Measurements from ENCODE around the gene CACNA1C.

CACNA1C gene

DNA sequence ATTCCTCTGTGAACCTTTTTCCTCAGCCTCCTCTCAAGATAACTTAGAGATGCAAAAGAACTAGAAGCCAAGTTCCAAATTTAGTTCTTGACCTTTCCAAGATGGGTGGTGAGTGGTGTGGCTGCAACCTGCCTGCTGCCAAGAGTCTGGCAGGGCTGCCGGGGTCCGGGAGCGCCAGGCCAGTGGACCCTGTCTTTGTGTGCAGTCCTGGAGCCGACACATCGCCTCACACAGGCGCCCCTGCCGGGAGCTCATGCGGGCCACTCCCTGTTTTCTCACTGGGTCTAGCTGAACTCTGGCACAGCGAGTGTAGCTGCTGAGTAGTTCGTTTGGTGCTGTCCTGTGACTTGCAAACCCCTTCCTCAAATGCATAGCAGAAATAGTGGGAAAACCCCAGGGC is 84.9 kb downstream of the CACNA1C start:
- no peak for DNase-seq (ENCODE audit: low read depth in 3 of 3, low spot score in 1 of 3)

DNA sequence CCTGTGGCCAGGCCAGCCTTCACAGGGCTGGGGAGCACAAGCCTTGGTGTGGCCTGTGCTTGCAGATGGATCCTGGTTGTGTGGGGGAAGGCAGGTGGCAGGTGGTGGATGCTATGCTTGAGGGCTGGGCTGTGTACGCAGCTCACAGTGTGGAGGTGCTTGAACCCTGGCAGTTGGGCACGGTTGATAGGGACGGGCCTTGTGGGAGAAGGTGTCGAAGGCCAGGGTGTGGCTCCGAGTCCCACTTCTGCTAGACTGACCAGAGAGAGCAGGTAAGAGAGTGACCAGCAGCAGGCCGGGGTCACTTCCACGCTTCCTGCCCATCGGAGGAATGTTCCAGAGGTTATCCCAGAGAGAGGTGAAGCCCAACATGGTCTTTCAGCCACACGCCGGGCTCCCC is 85.5 kb downstream of the CACNA1C start:
- DNase-seq (ENCODE audit: low read depth in 3 of 3, low spot score in 1 of 3), result no peak

DNA sequence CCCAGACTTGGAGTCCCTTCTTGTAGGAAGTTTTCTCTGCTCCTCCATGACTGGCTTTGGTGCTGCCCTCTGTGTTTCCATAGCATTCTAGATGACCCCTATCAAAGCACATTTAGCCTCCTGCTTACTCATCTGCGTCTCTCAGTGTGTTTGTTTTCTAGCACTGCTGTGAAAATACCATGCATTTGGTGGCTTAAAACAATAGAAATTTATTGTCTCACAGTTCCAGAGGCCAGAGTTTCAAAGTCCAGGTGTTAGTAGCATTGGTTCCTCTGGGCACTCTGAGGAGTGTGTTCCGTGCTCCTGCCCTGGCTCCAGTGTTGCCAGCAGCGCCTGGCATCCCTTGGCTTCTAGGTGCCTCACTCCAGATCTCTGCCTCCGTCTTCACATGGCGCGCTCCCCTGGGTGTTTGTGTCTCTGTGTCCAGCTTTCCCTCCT is 86.1 kb downstream of the CACNA1C start:
- no peak for DNase-seq (ENCODE audit: low read depth in 3 of 3, low spot score in 1 of 3)

DNA sequence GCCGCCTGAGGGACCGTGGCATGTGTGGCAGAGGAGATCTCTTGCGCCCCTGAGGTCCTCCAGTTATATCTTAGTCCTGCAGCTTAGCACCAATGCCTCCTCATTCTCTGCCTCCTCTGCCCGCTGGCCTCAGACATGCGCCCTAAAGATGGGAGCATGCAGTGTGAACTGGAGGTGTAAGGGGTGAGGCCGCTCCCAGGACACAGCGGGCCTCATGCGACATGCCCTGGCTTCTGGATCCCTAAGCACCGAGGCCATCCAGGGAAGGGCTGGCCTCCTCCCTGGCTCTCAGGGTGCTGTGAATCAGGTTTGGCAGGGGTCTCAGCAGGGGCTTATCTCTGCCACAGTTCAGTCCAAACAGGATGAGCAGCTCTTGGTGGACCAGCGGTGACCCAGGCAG is 86.9 kb downstream of the CACNA1C start:
- DNase-seq (ENCODE audit: low read depth in 3 of 3, low spot score in 1 of 3), result no peak

DNA sequence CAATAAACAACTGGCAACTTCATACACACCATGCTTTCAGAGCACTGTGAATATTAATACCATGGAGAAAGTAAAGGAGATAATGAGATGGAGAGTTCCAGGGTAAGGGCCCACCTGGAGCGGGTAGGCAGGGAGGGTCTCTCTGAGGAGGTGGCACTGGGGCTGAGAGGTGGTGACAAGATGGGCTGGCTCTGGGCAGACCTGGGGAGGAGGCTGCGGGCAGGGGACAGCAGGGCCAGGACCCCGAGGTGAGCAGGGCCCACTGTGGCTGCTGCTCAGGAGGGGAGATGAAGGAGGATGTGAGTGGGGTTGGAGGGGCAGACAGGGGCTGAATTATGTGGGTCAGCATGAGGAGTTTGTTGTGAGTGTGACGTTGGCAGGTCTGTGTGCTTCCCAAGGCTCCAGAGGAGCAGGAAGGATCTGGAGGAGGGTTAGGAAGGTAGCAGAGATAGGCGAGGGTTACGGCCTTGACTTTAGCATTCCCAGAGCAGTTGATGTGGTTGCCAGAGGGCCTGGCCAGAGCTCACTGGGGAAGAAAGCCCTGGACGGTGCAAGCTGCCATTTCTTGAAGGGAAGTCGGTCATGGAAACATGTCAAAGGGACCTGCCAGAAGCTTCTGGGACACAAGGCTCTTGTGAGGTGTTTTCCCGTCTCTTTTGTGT is 88.2 kb downstream of the CACNA1C start:
- no peak for DNase-seq (ENCODE audit: low read depth in 3 of 3, low spot score in 1 of 3)

DNA sequence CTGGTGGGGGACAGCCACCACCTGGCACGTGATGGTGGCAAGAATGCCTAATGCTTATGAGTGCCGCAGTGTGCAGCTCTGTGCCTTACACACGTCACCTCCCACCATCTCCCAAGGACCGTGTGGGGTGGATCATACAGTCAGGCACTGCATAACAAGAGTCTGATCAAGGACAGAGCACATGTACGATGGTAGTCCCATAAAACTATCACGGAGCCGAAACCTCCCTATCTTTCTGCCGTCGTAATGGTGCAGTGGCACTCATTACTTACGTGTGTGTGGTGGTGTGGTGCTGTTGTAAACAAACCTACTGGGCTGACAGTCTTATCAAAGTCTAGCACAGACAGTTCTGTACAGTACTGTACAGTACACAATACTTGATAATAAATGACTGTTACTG is 89.3 kb downstream of the CACNA1C start:
- no peak for DNase-seq (ENCODE audit: low read depth in 3 of 3, low spot score in 1 of 3)

DNA sequence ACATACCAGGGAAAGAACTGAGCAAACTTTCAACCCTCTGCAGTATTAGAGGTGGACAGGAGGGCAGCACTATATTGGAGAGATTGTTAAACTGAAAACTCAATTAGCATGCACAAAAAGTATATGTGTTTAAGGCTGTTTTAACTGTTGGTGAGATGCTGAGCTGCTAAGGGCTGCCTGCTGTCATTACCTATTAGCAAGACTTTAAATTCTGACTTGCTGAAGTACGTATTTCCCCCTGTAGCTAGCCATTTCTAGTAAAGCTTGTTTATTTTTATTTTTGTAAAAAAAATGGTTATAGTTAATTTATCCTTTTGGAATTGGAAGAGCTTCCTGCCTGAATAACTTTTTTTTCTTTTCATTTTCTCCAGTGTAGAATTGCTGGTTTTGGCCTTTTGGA is 92.2 kb downstream of the CACNA1C start:
- DNase-seq (ENCODE audit: low read depth in 3 of 3, low spot score in 1 of 3), result no peak

DNA sequence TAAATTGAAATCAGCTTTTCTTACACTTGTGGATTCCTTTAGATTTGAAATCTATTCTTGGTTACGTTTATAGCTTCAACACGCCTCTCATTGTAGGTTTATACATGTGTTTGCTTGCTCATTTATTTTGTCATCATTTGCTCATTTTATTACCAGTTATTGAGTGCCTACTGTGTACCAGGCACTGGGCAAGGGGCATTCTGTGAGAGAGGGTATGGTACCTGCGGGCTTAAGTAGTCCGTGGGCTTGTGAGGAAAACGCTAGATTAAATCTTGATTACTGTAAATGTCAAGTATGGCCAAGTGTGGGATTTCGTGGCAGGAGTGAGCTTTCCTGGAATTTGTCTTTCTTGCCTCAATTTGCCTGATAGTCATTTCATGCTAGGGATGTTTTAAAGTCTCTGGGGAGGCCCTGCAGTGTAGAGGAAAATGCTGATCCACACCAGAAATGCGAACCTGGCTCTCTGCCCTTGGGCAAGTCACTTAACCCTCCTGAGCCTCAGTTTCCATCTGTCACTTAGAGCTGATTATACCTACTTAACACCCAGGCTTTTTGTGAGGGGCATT is 92.7 kb downstream of the CACNA1C start:
- no peak for DNase-seq (ENCODE audit: low read depth in 3 of 3, low spot score in 1 of 3)

DNA sequence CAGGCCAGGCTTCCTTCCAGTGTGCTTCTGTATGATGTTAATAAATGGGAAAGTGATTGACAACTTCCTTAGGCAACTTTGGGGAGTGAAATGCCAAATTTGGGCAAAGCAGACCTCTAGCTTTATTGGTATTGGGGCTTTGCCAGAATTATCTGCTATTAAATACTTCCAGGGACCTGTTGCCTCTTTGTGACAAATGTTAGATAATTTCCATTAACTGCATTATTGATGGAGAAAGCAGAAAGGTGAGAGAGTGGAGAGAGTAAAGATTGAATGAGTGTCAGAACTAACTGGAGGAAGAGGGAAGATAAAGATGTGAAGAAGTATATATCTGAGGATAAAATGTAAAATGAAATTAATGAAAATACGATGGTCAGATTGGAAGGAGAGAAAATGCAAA is 94.5 kb downstream of the CACNA1C start:
- DNase-seq (ENCODE audit: low read depth in 3 of 3, low spot score in 1 of 3), result no peak

DNA sequence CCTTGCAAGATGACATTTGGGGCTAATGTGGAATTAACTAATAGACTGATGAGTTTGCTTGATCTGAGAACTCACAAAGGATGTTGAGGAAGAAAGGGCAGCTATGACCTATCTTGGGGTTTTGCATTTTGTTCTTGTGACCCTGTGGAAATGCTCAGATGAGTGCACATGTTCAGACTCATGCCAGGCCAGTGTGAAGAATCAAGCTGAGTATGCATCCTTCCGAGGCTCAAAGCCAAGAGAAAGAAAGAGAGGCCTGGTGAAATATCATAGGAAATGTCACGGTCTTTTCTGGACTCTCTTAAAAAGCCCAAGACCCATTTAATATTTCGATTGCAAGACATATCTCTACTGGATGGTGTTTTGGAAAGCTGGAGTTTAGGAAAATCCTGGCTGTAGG is 96.3 kb downstream of the CACNA1C start:
- no peak for DNase-seq (ENCODE audit: low read depth in 3 of 3, low spot score in 1 of 3)

DNA sequence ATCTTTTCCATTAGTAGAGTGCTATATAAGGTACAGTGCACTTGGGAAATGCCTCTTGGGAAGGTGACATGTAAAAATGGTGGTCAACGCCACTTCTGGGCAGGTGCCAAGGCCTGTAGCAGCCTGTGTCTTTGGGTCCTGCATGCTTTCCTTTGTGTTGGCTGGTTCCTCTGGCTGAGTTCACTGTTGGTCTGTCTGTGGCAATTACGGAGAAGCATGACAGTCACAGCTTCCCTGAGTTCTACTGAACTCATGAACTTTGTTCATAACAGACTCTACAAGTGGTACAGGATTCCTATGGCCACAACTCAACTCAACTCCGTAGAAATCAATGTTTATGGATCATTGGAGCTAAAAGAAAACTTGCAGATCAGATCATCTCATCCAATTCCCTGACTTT is 98.0 kb downstream of the CACNA1C start:
- no peak for DNase-seq (ENCODE audit: low read depth in 3 of 3, low spot score in 1 of 3)

DNA sequence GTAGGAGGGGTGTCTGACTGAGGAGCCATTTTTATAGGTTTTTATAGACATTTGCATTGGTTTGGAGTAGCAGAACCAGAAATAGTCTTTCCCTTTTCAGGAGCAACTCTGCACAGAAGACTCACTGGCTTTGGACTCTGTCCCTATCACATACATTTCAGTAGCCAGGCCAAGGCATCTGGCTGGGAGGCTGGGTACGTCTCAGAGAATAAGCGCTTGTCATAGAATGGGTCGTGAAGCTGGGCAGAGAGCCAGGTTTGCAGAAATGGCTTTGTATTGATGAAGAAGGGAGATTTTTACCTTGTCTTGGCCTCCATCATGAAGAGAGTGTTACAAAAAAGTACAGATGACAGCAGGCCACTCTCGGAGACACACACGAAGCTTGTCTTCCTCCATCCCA is 98.6 kb downstream of the CACNA1C start:
- DNase-seq (ENCODE audit: low read depth in 3 of 3, low spot score in 1 of 3), result no peak

DNA sequence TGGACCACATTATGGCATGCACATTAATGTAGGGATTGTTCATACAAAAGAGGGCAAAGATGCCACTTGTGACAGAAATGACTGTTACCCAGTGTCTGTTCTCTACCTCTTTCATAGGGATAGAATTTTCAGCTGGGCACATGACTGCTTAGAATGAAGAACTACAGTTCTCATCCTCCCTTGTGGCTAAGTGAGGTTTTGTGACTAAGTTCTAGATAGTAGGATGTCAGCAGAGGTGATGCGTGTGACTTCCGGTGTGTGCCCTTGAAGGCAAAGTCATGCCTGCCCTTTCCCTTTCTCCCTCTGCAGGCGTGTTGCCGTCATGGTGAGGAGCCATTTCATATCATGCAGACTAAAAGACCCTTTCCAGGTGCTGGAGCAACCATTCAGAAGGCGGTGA is 99.3 kb downstream of the CACNA1C start:
- DNase-seq (ENCODE audit: low read depth in 3 of 3, low spot score in 1 of 3), result no peak

DNA sequence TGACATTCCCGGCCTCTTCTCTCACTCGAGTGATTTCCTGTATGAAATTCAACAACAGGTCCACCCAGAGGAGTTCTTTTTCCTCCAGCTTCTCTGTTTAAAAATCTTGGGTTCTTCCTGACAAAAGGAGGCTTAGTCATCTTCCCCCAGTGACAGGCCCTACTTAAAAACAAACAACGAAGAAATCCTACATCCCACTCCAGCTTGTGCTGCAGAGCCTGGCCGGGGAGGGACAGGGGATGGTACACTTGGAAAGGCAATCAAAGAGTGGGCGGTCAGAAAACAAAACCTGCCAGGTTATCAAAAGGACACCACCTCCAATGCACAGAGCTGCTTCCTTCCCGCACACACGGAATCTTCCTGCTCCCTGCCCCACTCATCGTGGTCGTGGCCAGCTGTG is 101.3 kb downstream of the CACNA1C start:
- DNase-seq (ENCODE audit: low read depth in 3 of 3, low spot score in 1 of 3), result no peak

DNA sequence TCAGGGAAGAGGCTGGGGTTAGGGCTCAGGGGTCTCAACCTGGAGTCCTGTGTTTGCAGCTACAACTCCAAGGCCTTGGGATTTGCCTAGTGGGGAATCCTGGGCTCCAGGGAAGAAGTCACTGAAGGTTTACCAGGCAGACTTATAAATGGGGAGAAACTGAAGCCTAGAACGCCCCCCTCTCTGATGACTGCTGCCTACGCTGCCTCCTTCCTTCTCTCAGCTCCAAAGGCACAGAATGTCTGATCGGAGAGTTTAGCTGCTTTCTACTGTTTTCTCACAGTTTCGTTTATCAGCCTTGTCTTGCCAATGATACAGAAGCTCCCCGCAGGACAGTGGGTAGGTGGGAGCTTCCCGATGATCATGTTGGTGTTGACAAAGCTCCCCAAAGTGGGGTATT is 101.7 kb downstream of the CACNA1C start:
- no peak for DNase-seq (ENCODE audit: low read depth in 3 of 3, low spot score in 1 of 3)

DNA sequence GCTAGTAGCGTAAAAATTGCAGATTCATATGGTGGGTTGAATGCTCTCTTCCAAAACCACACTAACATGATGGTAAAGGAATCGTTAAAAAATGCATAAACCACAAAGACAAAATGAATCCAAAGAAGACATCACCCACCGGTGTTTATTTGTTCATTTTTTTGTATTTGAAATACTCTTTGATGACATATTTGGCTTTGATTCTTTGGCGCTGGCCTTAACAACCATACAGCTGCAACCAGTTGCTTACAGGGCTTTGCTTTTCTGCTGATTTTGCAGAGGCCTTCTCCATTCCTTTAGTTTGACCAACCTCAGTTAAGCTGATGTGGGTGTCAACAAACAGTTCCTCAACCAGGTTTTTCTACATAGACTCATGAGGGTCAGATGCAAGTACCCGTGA is 103.5 kb downstream of the CACNA1C start:
- no peak for DNase-seq (ENCODE audit: low read depth in 3 of 3, low spot score in 1 of 3)

DNA sequence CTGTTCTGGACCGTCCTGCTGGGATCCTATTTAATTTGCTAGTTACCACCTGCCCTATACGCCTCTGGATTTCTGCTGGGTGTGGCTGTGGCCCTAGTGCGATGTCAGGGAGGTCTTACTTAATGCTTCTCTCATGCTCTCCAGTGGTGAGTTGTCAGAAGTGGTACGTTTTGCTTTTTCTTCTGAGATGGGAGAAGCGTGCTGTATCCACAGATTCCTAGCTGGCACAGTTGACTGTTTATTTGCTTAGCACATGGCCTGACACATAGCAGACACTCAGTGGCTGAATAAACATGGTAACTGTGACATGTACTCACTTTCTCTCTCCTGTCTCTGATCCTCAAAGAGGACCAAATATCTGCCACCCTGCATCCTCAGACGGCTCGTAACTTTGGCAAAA is 107.3 kb downstream of the CACNA1C start:
- DNase-seq (ENCODE audit: low read depth in 3 of 3, low spot score in 1 of 3), result no peak

DNA sequence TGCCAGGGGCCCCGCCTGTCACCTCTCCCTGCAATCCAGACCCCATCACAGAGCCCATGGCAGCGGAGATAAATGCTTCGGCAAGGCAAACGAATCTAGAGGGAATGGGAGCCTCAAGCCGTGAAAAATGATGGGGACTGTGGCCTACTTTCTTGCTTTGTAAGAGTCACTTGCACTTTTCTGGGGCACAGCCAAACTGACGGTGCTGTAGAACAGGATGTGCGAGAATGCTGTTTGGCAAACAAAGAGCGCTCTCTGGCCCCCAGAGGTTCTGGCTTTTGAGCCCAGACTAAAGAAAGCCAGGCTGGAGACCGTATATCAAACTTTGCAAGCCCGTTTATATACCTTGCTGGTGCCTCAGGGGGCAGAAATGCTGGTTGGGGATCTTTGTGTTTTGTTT is 108.7 kb downstream of the CACNA1C start:
- DNase-seq (ENCODE audit: low read depth in 3 of 3, low spot score in 1 of 3), result no peak

DNA sequence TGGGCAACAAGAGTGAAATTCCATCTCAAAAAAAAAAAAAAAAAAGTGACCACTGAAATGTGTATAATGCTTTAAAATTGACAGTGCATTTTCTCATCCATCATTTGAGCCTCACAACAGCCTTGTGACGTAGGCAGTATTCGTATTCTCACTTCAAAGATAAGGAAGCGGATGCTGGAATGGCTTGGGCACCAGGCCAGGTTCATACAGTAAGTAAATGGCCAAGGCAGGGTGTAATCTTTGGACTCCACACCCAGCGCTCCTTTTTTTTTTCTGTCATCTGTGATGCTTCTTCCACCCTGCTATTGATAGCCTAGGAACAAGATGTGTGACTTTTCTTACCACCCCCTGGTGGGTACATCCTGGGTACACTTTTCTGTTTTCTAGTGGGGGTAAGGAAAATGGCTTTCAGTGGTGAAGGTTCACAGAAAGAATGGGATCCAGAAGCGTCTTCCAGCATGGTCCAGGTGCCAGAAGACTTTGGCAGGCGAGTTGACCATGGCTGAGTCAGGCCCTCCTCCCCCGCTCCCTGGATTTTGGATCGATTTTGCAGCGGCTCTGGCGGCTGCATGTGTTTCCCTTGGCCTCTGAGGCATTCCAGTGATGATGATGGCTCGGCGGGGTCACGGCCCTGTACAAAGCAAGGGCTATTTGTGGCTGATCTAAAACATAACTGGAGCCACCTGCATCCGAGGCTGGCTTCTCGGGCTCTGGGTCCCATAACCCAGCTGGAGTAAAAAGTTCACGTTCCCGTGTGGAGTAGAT is 110.6 kb downstream of the CACNA1C start:
- no peak for DNase-seq (ENCODE audit: low read depth in 3 of 3, low spot score in 1 of 3)

DNA sequence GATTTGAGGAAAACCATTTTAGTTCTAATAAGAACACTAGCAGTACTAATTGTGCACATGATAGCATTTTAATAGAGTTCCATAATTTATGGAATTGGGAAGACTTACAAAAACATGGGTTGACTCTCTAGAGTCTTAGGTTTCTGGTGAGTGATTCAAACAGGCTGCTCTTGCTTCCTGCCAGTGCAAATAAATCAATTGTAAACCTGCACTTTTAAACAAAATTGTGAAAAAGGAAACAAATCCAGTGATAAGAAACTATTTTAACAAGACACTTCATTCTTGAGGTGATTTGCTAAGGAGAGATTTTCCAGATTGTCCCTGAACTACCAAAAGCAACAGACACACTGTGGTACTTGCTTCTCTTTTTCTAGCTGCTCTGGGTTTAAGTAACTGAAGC is 112.2 kb downstream of the CACNA1C start:
- no peak for DNase-seq (ENCODE audit: low read depth in 3 of 3, low spot score in 1 of 3)

DNA sequence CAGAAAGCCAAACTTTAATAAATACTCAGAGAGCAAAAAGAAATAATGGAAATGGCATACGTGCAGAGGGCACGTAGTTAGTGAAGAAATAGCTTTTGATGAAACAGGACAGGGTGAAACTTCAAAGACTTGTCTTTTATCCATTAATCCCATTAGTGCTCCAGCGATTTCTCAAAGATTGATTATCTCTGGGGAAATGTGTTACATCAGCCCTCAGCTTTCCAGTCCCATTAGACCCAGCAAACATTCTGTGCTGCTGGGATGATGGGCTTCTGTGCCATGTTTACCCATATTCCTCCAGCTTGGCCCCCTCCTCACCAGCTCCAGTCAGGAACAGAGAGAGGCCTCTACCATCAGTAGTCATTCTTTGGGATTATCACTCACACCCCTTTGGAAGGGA is 113.1 kb downstream of the CACNA1C start:
- DNase-seq (ENCODE audit: low read depth in 3 of 3, low spot score in 1 of 3), result no peak

DNA sequence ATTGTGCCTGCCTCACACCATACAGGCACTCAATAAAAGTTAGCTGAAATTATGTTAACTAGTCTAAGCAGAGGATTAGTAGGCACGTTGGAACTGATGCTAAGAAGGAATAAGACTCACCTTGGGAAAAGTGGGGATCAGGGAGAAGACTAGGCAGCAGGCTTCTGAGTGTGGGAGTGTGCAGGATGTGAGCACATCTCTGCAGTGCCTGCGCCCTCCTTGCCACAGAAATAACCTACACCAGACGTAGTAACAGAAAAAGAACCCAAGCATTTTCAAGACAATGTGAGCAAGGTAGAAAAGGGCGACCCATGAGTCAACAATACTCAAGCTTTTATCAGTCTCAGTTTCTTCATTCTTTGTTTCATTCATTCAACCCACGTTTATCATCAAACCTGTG is 113.9 kb downstream of the CACNA1C start:
- no peak for DNase-seq (ENCODE audit: low read depth in 3 of 3, low spot score in 1 of 3)

DNA sequence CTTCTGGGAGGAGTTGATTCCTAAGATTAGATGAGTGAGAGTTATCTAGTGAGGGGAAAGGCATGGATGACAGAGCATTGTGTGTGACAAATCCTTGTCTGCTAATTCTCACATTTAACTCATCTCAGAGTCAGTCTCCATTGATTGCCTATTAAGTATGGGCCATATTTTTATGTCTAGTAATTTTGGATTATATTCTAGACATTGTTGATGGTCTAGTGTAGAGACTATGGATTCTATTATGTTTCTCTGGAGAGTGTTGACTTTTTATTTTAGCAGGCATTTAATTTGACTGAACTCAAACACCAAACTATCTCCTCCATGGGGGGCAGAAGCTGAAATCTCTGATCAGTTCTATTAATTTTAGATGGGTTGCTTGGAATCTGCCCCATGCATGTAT is 114.4 kb downstream of the CACNA1C start:
- no peak for DNase-seq (ENCODE audit: low read depth in 3 of 3, low spot score in 1 of 3)
